K562 (cell line): ENCODE measurements around the gene NOP16. TPM values are rescaled to one million over a fixed set of nuclear protein-coding genes. Genes with fewer than 3 reads are reported as not detected.

Experiments used
- ATF7 ChIP-seq: fragments of 450-650 bp; IDR thresholded peaks from 2 replicates; pipeline ENCODE4 v1.7.1; 2014; ENCODE audit warnings: mild to moderate bottlenecking, moderate library complexity
- CAMTA2 ChIP-seq: fragments of 250-450 bp; sonication (Bioruptor Pico); conservative IDR thresholded peaks from 2 replicates; pipeline ENCODE4 v1.5.1; 2022
- CREB1 ChIP-seq, 2 experiments: sonication (generic) in 1 of 2; formaldehyde crosslinking in 1 of 2; IDR thresholded peaks; 2 replicates each; pipeline versions ENCODE4 v1.6.1 to v1.8.0; 2012 to 2022; ENCODE audit warnings: inconsistent platforms in 1 of 2, mild to moderate bottlenecking in 1 of 2, missing genetic modification reagents in 1 of 2, moderate library complexity in 1 of 2
- DPF2 ChIP-seq: fragments of 450-650 bp; IDR thresholded peaks from 2 replicates; pipeline ENCODE4 v1.6.1; 2016
- GABPB1 ChIP-seq: sonication (generic); formaldehyde crosslinking; IDR thresholded peaks from 2 replicates; pipeline ENCODE4 v1.8.0; 2022; ENCODE audit warnings: mild to moderate bottlenecking, missing genetic modification reagents
- HDAC1 ChIP-seq, 2 experiments: fragments of 450-650 bp; IDR thresholded peaks; 2 replicates each; pipeline ENCODE4 v1.6.1; 2016 to 2017; ENCODE audit warnings: inconsistent platforms in 1 of 2, mild to moderate bottlenecking in 1 of 2, moderate library complexity in 1 of 2
- KAT7 ChIP-seq: sonication (generic); formaldehyde crosslinking; IDR thresholded peaks from 2 replicates; pipeline ENCODE4 v1.8.0; 2022; ENCODE audit warnings: missing genetic modification reagents, mild to moderate bottlenecking, borderline replicate concordance
- L3MBTL2 ChIP-seq: fragments of 450-650 bp; IDR thresholded peaks from 2 replicates; pipeline ENCODE4 v1.6.1; 2016; ENCODE audit warnings: mild to moderate bottlenecking, moderate library complexity
- LCOR ChIP-seq: sonication (generic); formaldehyde crosslinking; IDR thresholded peaks from 2 replicates; pipeline ENCODE4 v1.8.0; 2022; ENCODE audit warnings: mild to moderate bottlenecking, missing genetic modification reagents
- MAFG ChIP-seq: fragments of 450-650 bp; conservative IDR thresholded peaks from 2 replicates; pipeline ENCODE4 v1.6.1; 2016; ENCODE audit warnings: missing genetic modification characterization, missing compliant biosample characterization
- MCM5 ChIP-seq: fragments of 450-650 bp; IDR thresholded peaks from 2 replicates; pipeline ENCODE4 v1.6.1; 2016; ENCODE audit warnings: low read depth
- MNT ChIP-seq, 2 experiments: fragments of 450-650 bp; conservative IDR thresholded peaks; 2 replicates each; pipeline ENCODE4 v1.6.1; 2017; ENCODE audit warnings: mild to moderate bottlenecking in 2 of 2, moderate library complexity in 2 of 2
- NFE2 ChIP-seq: IDR thresholded peaks from 2 replicates; pipeline ENCODE4 v1.6.1; 2014; ENCODE audit warnings: antibody characterized with exemption, low read depth
- PHF20 ChIP-seq: fragments of 450-650 bp; IDR thresholded peaks from 2 replicates; pipeline ENCODE4 v1.6.1; 2018; ENCODE audit not compliant: partially characterized antibody
- PRMT5 ChIP-seq: sonication (generic); formaldehyde crosslinking; IDR thresholded peaks from 2 replicates; pipeline ENCODE4 v1.5.0; 2020; ENCODE audit warnings: missing genetic modification reagents
- RAD21 ChIP-seq, 2 experiments: fragments of 250-450 bp in 1 of 2; fragments of 450-650 bp in 1 of 2; sonication (Bioruptor Pico) in 1 of 2; formaldehyde crosslinking in 1 of 2; IDR thresholded peaks in 1 of 2; conservative IDR thresholded peaks in 1 of 2; 2 replicates each; pipeline versions ENCODE4 v1.4.0 to v1.8.0; 2020 to 2022; ENCODE audit warnings: mild to moderate bottlenecking in 2 of 2, moderate library complexity in 1 of 2
- RBM14 ChIP-seq: fragments of 200-400 bp; formaldehyde crosslinking; IDR thresholded peaks from 2 replicates; pipeline ENCODE4 v1.6.1; 2018; ENCODE audit warnings: low read depth, mild to moderate bottlenecking, low read length, moderate library complexity, borderline replicate concordance; ENCODE audit not compliant: insufficient read depth
- RBM15 ChIP-seq: fragments of 200-400 bp; formaldehyde crosslinking; IDR thresholded peaks from 2 replicates; pipeline ENCODE4 v1.6.1; 2018; ENCODE audit warnings: mild to moderate bottlenecking, low read length, moderate library complexity; ENCODE audit not compliant: insufficient read depth
- RBM34 ChIP-seq: fragments of 200-400 bp; formaldehyde crosslinking; IDR thresholded peaks from 2 replicates; pipeline ENCODE4 v1.6.1; 2018; ENCODE audit warnings: low read length, borderline replicate concordance; ENCODE audit not compliant: insufficient read depth
- TAL1 ChIP-seq: fragments of 450-650 bp; IDR thresholded peaks from 2 replicates; pipeline ENCODE4 v1.6.1; 2016; ENCODE audit warnings: mild to moderate bottlenecking
- ZBTB11 ChIP-seq, 3 experiments: fragments of 200-800 bp in 1 of 3; fragments of 250-450 bp in 1 of 3; fragments of 450-650 bp in 1 of 3; sonication (Bioruptor Pico) in 1 of 3; sonication (Bioruptor generic) in 1 of 3; formaldehyde crosslinking in 1 of 3; IDR thresholded peaks; 2 replicates each; pipeline versions ENCODE4 v1.6.1 to v1.8.0; 2016 to 2022; ENCODE audit warnings: mild to moderate bottlenecking in 2 of 3, missing genetic modification characterization in 2 of 3, missing compliant biosample characterization in 1 of 3, moderate library complexity in 1 of 3
- ZBTB2 ChIP-seq: fragments of 450-650 bp; IDR thresholded peaks from 2 replicates; pipeline ENCODE4 v1.6.1; 2016; ENCODE audit warnings: antibody characterized with exemption
- ZEB2 ChIP-seq: fragments of 450-650 bp; IDR thresholded peaks from 2 replicates; pipeline ENCODE4 v1.6.1; 2016
- ZNF408 ChIP-seq: fragments of 250-450 bp; sonication (Bioruptor Pico); IDR thresholded peaks from 2 replicates; pipeline ENCODE4 v1.4.0; 2020; ENCODE audit warnings: low read depth, mild to moderate bottlenecking, moderate library complexity
- polyA plus RNA-seq, 8 experiments: library from polyadenylated mRNA; depleted of rRNA in 4 of 8; stranded (reverse) in 5 of 8; unstranded in 3 of 8; fragments of >200 nt; fragmentation: Nextera tagmentation in 2 of 8; fragmentation: Illumina TruSeq in 1 of 8; extraction: Ambion mirVana in 2 of 8; extraction: Trizol in 1 of 8; gene quantifications; 2 replicates each; pipeline versions ENCODE4 v1.2.1 to v1.2.3, GENCODE V29; 2011 to 2014; ENCODE audit warnings: inconsistent platforms in 1 of 8, missing spikeins in 1 of 8
- total RNA-seq, 7 experiments: library from RNA; depleted of rRNA in 6 of 7; stranded (reverse); fragments of >200 nt in 6 of 7; fragmentation: Illumina TruSeq in 2 of 7; extraction: Trizol in 2 of 7; gene quantifications; 2 replicates each; pipeline versions ENCODE4 v1.2.1 to v1.2.3, GENCODE V29; 2011 to 2021; ENCODE audit warnings: low replicate concordance in 1 of 7

The NOP16 gene
- total and polyA plus RNA-seq, 9 of the 15 experiments (the other 6 are each of a cell fraction or from before 2014, with no cell fraction given) = 92.5 to 342 (median 148) TPM

- TF ChIP-seq RBM14 (no peak), CREB1 (IDR thresholded peaks at IDR 0.05) (0 out of 2 replicates have a peak, but pooled peaks have one; percentile 32), CREB1 (CRISPR knock-in tag; IDR thresholded peaks at IDR 0.05) (no peak), GABPB1 (CRISPR knock-in tag) (no peak), TAL1 (0 out of 2 replicates have a peak, but pooled peaks have one; percentile 16), PHF20 (no peak), RAD21 (CRISPR knock-in tag; conservative IDR thresholded peaks at IDR 0.05 in 1 of 2, IDR thresholded peaks at IDR 0.05 in 1 of 2) (peak in 1 of 2 experiments; percentile 15; a peak in 1 of 4 replicates), KAT7 (CRISPR knock-in tag) (no peak), PRMT5 (CRISPR knock-in tag) (no peak), HDAC1 (IDR thresholded peaks at IDR 0.05) (0 out of 4 replicates have a peak, but pooled peaks of 1 of the 2 experiments have one; percentile 33), MNT (conservative IDR thresholded peaks at IDR 0.05) (no peak), L3MBTL2 (peak; percentile 36; the same call in 1 of the 2 replicates), MAFG (tag) (peak; percentile 99), ZNF408 (no peak), LCOR (no peak), ZBTB2 (peak; percentile 52; the same call in 1 of the 2 replicates), CAMTA2 (CRISPR knock-in tag) (no peak), ZBTB11 (CRISPR knock-in tag; IDR thresholded peaks at IDR 0.05) (peak in 1 of 3 experiments; percentile 44; a peak in 1 of 6 replicates), NFE2 (peak; percentile 60; the same call in 1 of the 2 replicates), RBM34 (no peak), ATF7 (peak; percentile 63), RBM15 (no peak), ZEB2 (0 out of 2 replicates have a peak, but pooled peaks have one; percentile 43), MCM5 (no peak), DPF2 (peak; percentile 78)
These were observed 7.9 kb upstream of the NOP16 start (continued) for GRCh38 chr5:176396330-176396729.
